ENCODE results near the gene CD72.
"Not testable (repeated sequence)": the region's sequence is repeated elsewhere in the genome, so short reads cannot be mapped to it uniquely, and the experiment has no call there.

Gene CD72

DNA sequence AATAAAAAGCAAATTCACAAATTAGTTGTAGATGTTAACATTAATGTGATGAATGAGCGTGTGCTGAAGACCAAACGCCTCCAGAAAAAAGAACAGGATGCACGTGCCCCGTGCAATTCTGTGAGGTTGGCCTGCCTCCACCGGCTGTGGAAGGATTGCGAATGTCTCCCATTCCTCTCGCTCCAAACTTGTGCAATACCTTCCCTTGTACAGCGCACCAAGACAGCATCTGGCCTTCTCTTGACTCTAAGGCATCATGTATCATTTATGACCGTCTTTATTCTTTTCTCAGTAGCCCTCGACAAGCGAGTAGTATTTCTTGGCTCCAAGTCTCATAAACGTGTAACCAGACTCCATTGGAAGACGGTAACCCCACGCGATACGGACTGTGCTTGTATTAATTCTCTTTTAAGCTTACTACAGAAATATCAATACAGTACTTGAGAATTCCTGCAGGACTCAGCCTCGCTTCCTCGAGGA is 14.7 kb downstream of the CD72 start:
- no peak overlapping the region for H2BK12ac ChIP-seq (ENCODE audit: low read length)
- WGBS (ENCODE audit: extremely low coverage, insufficient coverage, insufficient read length): no CpG with 5 or more reads among the region's 18 CpGs

GRCh38 chr9:35599763-35600604 is 18.2 kb downstream of the CD72 start:
- H3K36me3 ChIP-seq (ENCODE audit: control insufficient read depth in 1 of 2, insufficient read depth in 2 of 2, low read length in 2 of 2): no peaks in the 10 kb centered on the region
- no peak overlapping the region for H2BK120ac ChIP-seq (ENCODE audit: insufficient read depth, low read length, poor library complexity)
- peaks cover 6% of the 10 kb centered on the region for H3K79me1 ChIP-seq (ENCODE audit: low read length)
- no peak overlapping the region for H3K4me2 ChIP-seq (ENCODE audit: low read length)
- no peak overlapping the region for H2BK12ac ChIP-seq (ENCODE audit: low read length)
- H2BK5ac ChIP-seq (ENCODE audit: low read depth, low read length, poor library complexity): no peak overlapping the region
- no peak overlapping the region for H3K14ac ChIP-seq (ENCODE audit: low read length)
- peaks cover 3% of the 10 kb centered on the region for H3K9me3 ChIP-seq (ENCODE audit: insufficient read depth, low read depth, low read length)
- H2AK5ac ChIP-seq (ENCODE audit: low read length): no peak overlapping the region
- no peak overlapping the region for H3K4me3 ChIP-seq (ENCODE audit: low read depth, low read length)
- no peak overlapping the region for H3K18ac ChIP-seq (ENCODE audit: low read length)
- no peak overlapping the region for H3K23ac ChIP-seq (ENCODE audit: low read length)
- H3K27me3 ChIP-seq (ENCODE audit: insufficient read depth, low read length): no peaks in the 10 kb centered on the region
- no peak overlapping the region for H4K8ac ChIP-seq (ENCODE audit: low read depth, low read length)
- H3K4ac ChIP-seq (ENCODE audit: low read depth, low read length): no peak overlapping the region
- H3K9ac ChIP-seq (ENCODE audit: low read length): no peak overlapping the region
- no peaks in the 10 kb centered on the region for H3K79me2 ChIP-seq (ENCODE audit: control insufficient read depth, insufficient read depth, low read length, poor library complexity)
- H3K27ac ChIP-seq (ENCODE audit: low read depth, low read length): no peak overlapping the region
- H4K12ac ChIP-seq (ENCODE audit: low read depth, low read length): no peak overlapping the region
- no peak overlapping the region for H4K91ac ChIP-seq (ENCODE audit: low read depth, low read length)
- peak in 1 of 2 donors; percentile 15 for DNase-seq
- WGBS (ENCODE audit: extremely low coverage, insufficient coverage, insufficient read length): no CpG with 5 or more reads among the region's 14 CpGs
- peaks cover 4% of the 10 kb centered on the region in 2 experiments for H3K4me1 ChIP-seq (ENCODE audit: control insufficient read depth in 1 of 2, insufficient read depth in 2 of 2, low read length in 2 of 2)
- no peak overlapping the region for H2AFZ ChIP-seq (ENCODE audit: insufficient read depth, low read length, poor library complexity)

More for the DNA sequence above, 14.7 kb downstream of the CD72 start:
- Histone ChIP-seq H2AFZ (ENCODE audit: insufficient read depth, low read length, poor library complexity) (peak overlapping the region; percentile 56), H2AK5ac (ENCODE audit: low read length) (no peak overlapping the region), H3K4ac (ENCODE audit: low read depth, low read length) (no peak overlapping the region), H3K9me3 (ENCODE audit: insufficient read depth, low read depth, low read length) (peaks cover 3% of the 10 kb centered on the region), H3K18ac (ENCODE audit: low read length) (no peak overlapping the region), H3K23ac (ENCODE audit: low read length) (no peak overlapping the region), H3K4me2 (ENCODE audit: low read length) (peak overlapping the region; percentile 58), H3K9ac (ENCODE audit: low read length) (no peak overlapping the region), H3K4me1 (ENCODE audit: control insufficient read depth in 1 of 2, insufficient read depth in 2 of 2, low read length in 2 of 2) (peaks cover 11 to 16% of the 10 kb centered on the region in 2 experiments), H3K79me2 (ENCODE audit: control insufficient read depth, insufficient read depth, low read length, poor library complexity) (peaks cover 5% of the 10 kb centered on the region), H2BK120ac (ENCODE audit: insufficient read depth, low read length, poor library complexity) (no peak overlapping the region), H3K4me3 (ENCODE audit: low read depth, low read length) (no peak overlapping the region), H4K91ac (ENCODE audit: low read depth, low read length) (no peak overlapping the region), H4K12ac (ENCODE audit: low read depth, low read length) (peak overlapping the region; percentile 4), H3K14ac (ENCODE audit: low read length) (no peak overlapping the region), H4K8ac (ENCODE audit: low read depth, low read length) (peak overlapping the region; percentile 64), H2BK5ac (ENCODE audit: low read depth, low read length, poor library complexity) (no peak overlapping the region), H3K27ac (ENCODE audit: low read depth, low read length) (peak overlapping the region; percentile 65), H3K27me3 (ENCODE audit: insufficient read depth, low read length) (no peaks in the 10 kb centered on the region), H3K36me3 (ENCODE audit: control insufficient read depth in 1 of 2, insufficient read depth in 2 of 2, low read length in 2 of 2) (peaks cover 11 to 19% of the 10 kb centered on the region in 2 experiments), H3K79me1 (ENCODE audit: low read length) (peaks cover 9% of the 10 kb centered on the region)
- peak; percentile 54 to 85 for DNase-seq

DNA sequence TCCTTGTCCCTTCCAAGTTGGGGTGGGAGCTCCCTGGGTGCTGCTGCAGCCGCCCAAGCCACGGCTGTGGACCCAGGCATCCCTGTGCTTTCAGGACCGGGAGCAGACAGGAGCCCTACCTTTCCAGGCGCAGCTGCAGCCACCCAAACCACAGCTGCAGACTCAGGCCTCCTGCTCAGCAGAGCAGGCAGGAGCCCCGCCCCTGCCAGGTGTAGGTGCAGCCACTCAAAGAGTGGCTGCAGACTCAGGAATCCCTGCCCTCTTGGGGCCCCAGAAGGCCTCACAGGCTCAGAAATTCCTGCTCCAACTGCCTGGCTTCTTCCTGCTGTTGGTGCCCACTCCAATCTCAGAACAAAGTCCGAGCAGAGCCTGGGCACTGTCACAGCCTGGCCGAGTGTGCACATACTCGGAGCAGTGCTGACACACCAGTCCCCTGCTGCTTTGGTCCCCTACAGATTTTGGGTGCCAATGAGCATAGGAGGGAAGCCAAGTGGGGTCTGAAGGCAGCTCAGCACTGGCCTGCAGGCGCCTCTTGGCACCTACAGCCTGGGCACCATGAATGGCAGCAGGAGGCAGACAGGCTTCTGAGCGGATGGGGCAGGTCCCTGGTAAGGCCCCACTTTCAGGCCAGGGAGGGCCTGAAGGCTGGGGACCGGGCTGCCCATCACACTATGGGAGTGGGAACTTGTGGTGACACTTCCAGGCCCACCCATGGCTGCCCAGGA is 19.2 kb downstream of the CD72 start:
- no peak overlapping the region for H3K18ac ChIP-seq (ENCODE audit: low read length)
- no peak overlapping the region for H3K9ac ChIP-seq (ENCODE audit: low read length)
- H2BK120ac ChIP-seq (ENCODE audit: insufficient read depth, low read length, poor library complexity): no peak overlapping the region
- H4K8ac ChIP-seq (ENCODE audit: low read depth, low read length): no peak overlapping the region
- peaks cover 3% of the 10 kb centered on the region for H3K9me3 ChIP-seq (ENCODE audit: insufficient read depth, low read depth, low read length)
- H3K14ac ChIP-seq (ENCODE audit: low read length): no peak overlapping the region
- H3K4me2 ChIP-seq (ENCODE audit: low read length): no peak overlapping the region
- H3K27me3 ChIP-seq (ENCODE audit: insufficient read depth, low read length): no peaks in the 10 kb centered on the region
- no peak overlapping the region for H3K4me3 ChIP-seq (ENCODE audit: low read depth, low read length)
- H2AFZ ChIP-seq (ENCODE audit: insufficient read depth, low read length, poor library complexity): no peak overlapping the region
- no CpG with 5 or more reads among the region's 11 CpGs for WGBS (ENCODE audit: extremely low coverage, insufficient coverage, insufficient read length)
- no peak overlapping the region for H3K4ac ChIP-seq (ENCODE audit: low read depth, low read length)
- no peak overlapping the region for H4K91ac ChIP-seq (ENCODE audit: low read depth, low read length)
- H3K27ac ChIP-seq (ENCODE audit: low read depth, low read length): no peak overlapping the region
- no peak overlapping the region for H2AK5ac ChIP-seq (ENCODE audit: low read length)
- H3K79me2 ChIP-seq (ENCODE audit: control insufficient read depth, insufficient read depth, low read length, poor library complexity): no peaks in the 10 kb centered on the region
- H3K79me1 ChIP-seq (ENCODE audit: low read length): peaks cover 3% of the 10 kb centered on the region
- no peak overlapping the region for H2BK5ac ChIP-seq (ENCODE audit: low read depth, low read length, poor library complexity)
- no peak for DNase-seq
- no peak overlapping the region for H4K12ac ChIP-seq (ENCODE audit: low read depth, low read length)
- H3K36me3 ChIP-seq (ENCODE audit: control insufficient read depth in 1 of 2, insufficient read depth in 2 of 2, low read length in 2 of 2): no peaks in the 10 kb centered on the region
- H3K4me1 ChIP-seq (ENCODE audit: control insufficient read depth in 1 of 2, insufficient read depth in 2 of 2, low read length in 2 of 2): peaks cover 4% of the 10 kb centered on the region in 2 experiments
- H2BK12ac ChIP-seq (ENCODE audit: low read length): no peak overlapping the region
- no peak overlapping the region for H3K23ac ChIP-seq (ENCODE audit: low read length)

DNA sequence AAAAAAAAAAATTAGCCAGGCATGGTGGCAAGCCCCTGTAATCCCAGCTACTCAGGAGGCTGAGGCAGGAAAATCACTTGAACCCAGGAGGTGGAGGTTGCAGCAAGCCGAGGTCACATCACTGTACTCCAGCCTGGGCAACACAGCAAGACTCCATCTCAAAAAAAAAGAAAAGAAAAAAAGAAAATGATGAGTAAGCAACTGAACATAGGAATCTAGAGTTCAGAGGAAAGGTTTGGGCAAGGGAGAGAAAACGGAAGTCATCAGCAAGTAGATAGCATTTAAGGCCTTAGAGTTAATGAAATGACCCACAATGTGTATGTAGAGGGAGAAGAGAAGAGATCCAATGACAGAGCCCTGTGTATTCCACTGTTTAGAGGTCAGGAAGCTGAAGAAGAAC is 21.3 kb downstream of the CD72 start:
- WGBS (ENCODE audit: extremely low coverage, insufficient coverage, insufficient read length): no CpG with 5 or more reads among the region's 2 CpGs
- H4K8ac ChIP-seq (ENCODE audit: low read depth, low read length); H3K14ac ChIP-seq (ENCODE audit: low read length): not testable (repeated sequence)

More for the DNA sequence above, 21.3 kb downstream of the CD72 start:
- H3K79me2 ChIP-seq (ENCODE audit: control insufficient read depth, insufficient read depth, low read length, poor library complexity); H2BK5ac ChIP-seq (ENCODE audit: low read depth, low read length, poor library complexity); H3K36me3 ChIP-seq (ENCODE audit: control insufficient read depth in 1 of 2, insufficient read depth in 2 of 2, low read length in 2 of 2); H4K91ac ChIP-seq (ENCODE audit: low read depth, low read length); H2AK5ac ChIP-seq (ENCODE audit: low read length); H3K23ac ChIP-seq (ENCODE audit: low read length); H2BK12ac ChIP-seq (ENCODE audit: low read length); H3K4me2 ChIP-seq (ENCODE audit: low read length); H3K18ac ChIP-seq (ENCODE audit: low read length); DNase-seq; H3K4me3 ChIP-seq (ENCODE audit: low read depth, low read length); H3K79me1 ChIP-seq (ENCODE audit: low read length); H3K27ac ChIP-seq (ENCODE audit: low read depth, low read length); H3K27me3 ChIP-seq (ENCODE audit: insufficient read depth, low read length); H3K9ac ChIP-seq (ENCODE audit: low read length); H3K4ac ChIP-seq (ENCODE audit: low read depth, low read length); H3K4me1 ChIP-seq (ENCODE audit: control insufficient read depth in 1 of 2, insufficient read depth in 2 of 2, low read length in 2 of 2); H2BK120ac ChIP-seq (ENCODE audit: insufficient read depth, low read length, poor library complexity); H2AFZ ChIP-seq (ENCODE audit: insufficient read depth, low read length, poor library complexity); H3K9me3 ChIP-seq (ENCODE audit: insufficient read depth, low read depth, low read length); H4K12ac ChIP-seq (ENCODE audit: low read depth, low read length): not testable (repeated sequence)

All from trophoblast cell (in vitro differentiated cells and primary cell).